Measurements from ENCODE around the gene SUN1.
A peak's percentile ranks its signal among the peaks of the same experiment; 100 is the strongest.

SUN1 gene

GRCh38 chr7:923108-924041 lies 91.1 kb downstream of the SUN1 start:
- H3K27ac ChIP-seq: peak overlapping the region in 20 of 21 experiments; percentile 16 to 93 (median 76)
- H3K4me3 ChIP-seq: peak overlapping the region; percentile 10 to 32 (median 13)

- Histone ChIP-seq H3K4me3 (peak overlapping the region in 3 of 7 experiments; percentile 13 to 21 (median 13)), H3K27ac (peak overlapping the region in 10 of 21 experiments; percentile 72 to 93 (median 85))
Measured at GRCh38 chr7:924042-924441, 91.8 kb downstream of the SUN1 start.

All from skin epidermis (tissue), 12 donors.